Cardiac fibroblast (primary cell): ENCODE data around the gene CAV3.
A peak's percentile ranks its signal among the peaks of the same experiment; 100 is the strongest.

Experiments
- DNase-seq, 2 donors: peaks; one replicate each; pipeline versions ENCODE4 v3.0.0 to v3.0.0-alpha.2; 2010; ENCODE audit warnings: low read depth in 2 of 2
- H3K4me3 ChIP-seq, 2 donors: replicated peaks in 1 of 2; 1 replicate in 1 of 2; 2 replicates in 1 of 2; pipeline ENCODE4 v1.5.1; 2011; ENCODE audit warnings: low read depth in 2 of 2, low read length in 2 of 2, mild to moderate bottlenecking in 2 of 2, moderate library complexity in 1 of 2
- TF ChIP-seq, protein P1 (sequence below): IDR thresholded peaks from one replicate; pipeline ENCODE4 v1.5.1; 2011; ENCODE audit warnings: low read depth, mild to moderate bottlenecking, low read length, inconsistent platforms

The CAV3 gene

DNA sequence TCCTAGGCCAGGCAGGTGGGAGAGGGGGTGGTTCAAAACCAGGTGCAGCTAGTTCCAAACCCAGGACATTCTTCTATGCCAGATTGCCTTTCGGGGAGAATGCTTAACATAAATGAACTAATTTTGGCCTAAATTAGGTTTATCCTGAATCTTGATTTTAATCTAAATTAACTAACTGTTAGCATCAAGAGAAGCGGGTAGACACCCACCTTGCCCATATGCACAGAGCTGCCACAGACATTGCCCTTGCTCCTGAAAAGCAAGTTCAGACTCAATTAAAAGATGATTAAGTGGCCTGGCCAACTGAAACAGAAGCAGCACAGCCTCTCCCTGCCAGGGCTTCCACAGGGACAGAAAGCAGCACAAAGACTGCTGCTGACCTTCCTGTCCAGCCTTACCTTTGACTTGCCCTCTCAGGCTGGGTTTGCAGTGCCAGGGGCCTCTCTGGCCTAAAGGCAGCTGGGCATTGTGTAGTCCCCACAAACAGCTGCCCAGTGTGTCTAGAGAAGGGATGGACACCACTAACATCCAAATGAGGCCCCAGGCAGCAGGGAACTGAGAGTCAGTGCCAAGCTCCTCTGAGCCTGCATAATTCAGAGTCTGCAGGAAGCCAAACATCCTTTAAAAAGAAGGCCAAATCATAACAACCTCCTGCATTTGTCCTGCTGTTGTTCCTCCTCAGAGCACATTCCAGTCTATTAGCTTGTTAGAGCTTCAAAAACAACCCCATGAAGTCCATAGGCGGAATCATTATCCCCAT lies 51.3 kb downstream of the CAV3 start:
- no peak overlapping the region for H3K4me3 ChIP-seq
- TF ChIP-seq, protein P1, sequence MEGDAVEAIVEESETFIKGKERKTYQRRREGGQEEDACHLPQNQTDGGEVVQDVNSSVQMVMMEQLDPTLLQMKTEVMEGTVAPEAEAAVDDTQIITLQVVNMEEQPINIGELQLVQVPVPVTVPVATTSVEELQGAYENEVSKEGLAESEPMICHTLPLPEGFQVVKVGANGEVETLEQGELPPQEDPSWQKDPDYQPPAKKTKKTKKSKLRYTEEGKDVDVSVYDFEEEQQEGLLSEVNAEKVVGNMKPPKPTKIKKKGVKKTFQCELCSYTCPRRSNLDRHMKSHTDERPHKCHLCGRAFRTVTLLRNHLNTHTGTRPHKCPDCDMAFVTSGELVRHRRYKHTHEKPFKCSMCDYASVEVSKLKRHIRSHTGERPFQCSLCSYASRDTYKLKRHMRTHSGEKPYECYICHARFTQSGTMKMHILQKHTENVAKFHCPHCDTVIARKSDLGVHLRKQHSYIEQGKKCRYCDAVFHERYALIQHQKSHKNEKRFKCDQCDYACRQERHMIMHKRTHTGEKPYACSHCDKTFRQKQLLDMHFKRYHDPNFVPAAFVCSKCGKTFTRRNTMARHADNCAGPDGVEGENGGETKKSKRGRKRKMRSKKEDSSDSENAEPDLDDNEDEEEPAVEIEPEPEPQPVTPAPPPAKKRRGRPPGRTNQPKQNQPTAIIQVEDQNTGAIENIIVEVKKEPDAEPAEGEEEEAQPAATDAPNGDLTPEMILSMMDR = no peak
- no peak for DNase-seq

DNA sequence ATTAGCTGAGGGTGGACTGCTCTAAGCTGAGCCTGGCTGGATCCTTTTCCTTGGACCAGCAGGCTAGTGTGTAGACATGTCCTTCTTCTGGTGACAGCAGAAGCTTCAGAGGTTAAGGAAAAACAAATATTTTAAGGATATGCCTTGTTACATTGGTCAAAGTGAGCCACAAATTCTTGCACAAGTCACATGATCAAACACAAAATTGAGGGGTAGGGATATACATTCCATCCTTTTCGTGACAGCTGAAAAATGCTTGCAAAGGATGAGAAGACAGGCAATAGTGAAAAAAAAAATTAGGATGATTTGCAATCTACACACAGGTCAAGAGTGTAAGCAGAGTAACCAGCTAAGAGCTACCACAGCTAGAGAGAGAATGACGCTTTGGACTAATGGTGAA lies 56.9 kb downstream of the CAV3 start:
- TF ChIP-seq, protein P1 = no peak
- no peak for DNase-seq
- no peak overlapping the region for H3K4me3 ChIP-seq

- DNase-seq = peak in 1 of 2 donors; percentile 94
- no peak overlapping the region for H3K4me3 ChIP-seq
- TF ChIP-seq, protein P1 = no peak
Measured at GRCh38 chr3:8793242-8793641, 59.6 kb downstream of the CAV3 start.

- DNase-seq = no peak
- no peak overlapping the region for H3K4me3 ChIP-seq
- TF ChIP-seq, protein P1 = no peak
Measured at GRCh38 chr3:8794247-8794646, 60.6 kb downstream of the CAV3 start.
